OCI-LY7 (cell line): ENCODE results near the gene NLRP9. TPM values are rescaled to one million over a fixed set of nuclear protein-coding genes. Genes with fewer than 3 reads are reported as not detected.

Source experiments
- BruUV-seq: library from RNA; stranded (reverse); fragments of 400-500 nt; replicated peaks from 2 replicates; lab custom pipeline; 2021; lab: Mats Ljungman, UMichigan
- CTCF ChIA-PET: fragments of 300-600 bp; sonication (Branson Sonifier 250); formaldehyde crosslinking; loops from one replicate; lab custom pipeline; 2022; ENCODE audit warnings: antibody characterized with exemption; ENCODE audit not compliant: unreplicated experiment; lab: Charles Lee
- POLR2A ChIA-PET: fragments of 300-600 bp; sonication (Branson Sonifier 250); formaldehyde crosslinking; loops from one replicate; lab custom pipeline; 2022; ENCODE audit warnings: antibody characterized with exemption; lab: Charles Lee
- DNase-seq: peaks from one replicate; pipeline ENCODE4 v3.0.0-alpha.2; 2015; ENCODE audit warnings: low spot score
- H2AFZ ChIP-seq: fragments of 200-600 bp; sonication (generic), shearing (Covaris generic); 2 replicates; pipeline ENCODE4 v1.6.1; 2014; ENCODE audit warnings: mild to moderate bottlenecking, antibody characterized with exemption, low read length, moderate library complexity
- H3K27ac ChIP-seq: fragments of 200-600 bp; sonication (generic); 2 replicates; pipeline ENCODE4 v1.5.1; 2014; ENCODE audit warnings: mixed run types, low read depth, mild to moderate bottlenecking, moderate library complexity, low read length, inconsistent platforms; ENCODE audit not compliant: poor library complexity, severe bottlenecking
- H3K36me3 ChIP-seq: fragments of 200-600 bp; sonication (generic); 2 replicates; pipeline ENCODE4 v1.6.1; 2014; ENCODE audit warnings: mild to moderate bottlenecking, antibody characterized with exemption, low read length, moderate library complexity, mixed read lengths; ENCODE audit not compliant: insufficient read depth
- H3K4me1 ChIP-seq: fragments of 200-600 bp; sonication (generic); 2 replicates; pipeline ENCODE4 v1.5.1; 2014; ENCODE audit warnings: mild to moderate bottlenecking, low read length; ENCODE audit not compliant: insufficient read depth, poor library complexity, severe bottlenecking
- H3K4me2 ChIP-seq: fragments of 200-600 bp; sonication (generic); 2 replicates; pipeline ENCODE4 v1.6.1; 2014; ENCODE audit warnings: mild to moderate bottlenecking, low read length
- H3K4me3 ChIP-seq: fragments of 200-600 bp; sonication (generic); 2 replicates; pipeline ENCODE4 v1.5.1; 2014; ENCODE audit warnings: mild to moderate bottlenecking, low read depth, low read length; ENCODE audit not compliant: poor library complexity, severe bottlenecking
- H3K79me2 ChIP-seq: fragments of 200-600 bp; sonication (generic); 2 replicates; pipeline ENCODE4 v1.6.1; 2016; ENCODE audit warnings: low read depth, mild to moderate bottlenecking, low read length, moderate library complexity, mixed read lengths; ENCODE audit not compliant: insufficient read depth
- H3K9me2 ChIP-seq: fragments of 200-600 bp; sonication (generic); 2 replicates; pipeline ENCODE4 v1.6.1; 2016; ENCODE audit warnings: mild to moderate bottlenecking, low read length, mixed read lengths; ENCODE audit not compliant: insufficient read depth
- H3K9me3 ChIP-seq: fragments of 200-600 bp; sonication (generic); 2 replicates; pipeline ENCODE4 v1.6.1; 2014; ENCODE audit warnings: mild to moderate bottlenecking, mixed run types, low read length, mixed read lengths
- H4K20me1 ChIP-seq: fragments of 200-600 bp; sonication (generic); 2 replicates; pipeline ENCODE4 v1.6.1; 2014; ENCODE audit warnings: mild to moderate bottlenecking, antibody characterized with exemption, low read length, moderate library complexity, mixed read lengths; ENCODE audit not compliant: insufficient read depth
- EZH2phosphoT487 ChIP-seq: fragments of 200-600 bp; sonication (generic); IDR thresholded peaks from 2 replicates; pipeline ENCODE4 v1.6.1; 2018; ENCODE audit warnings: low read depth, borderline replicate concordance, mild to moderate bottlenecking, mixed run types, antibody characterized with exemption, low read length, moderate library complexity, mixed read lengths
- intact Hi-C: fragments of 100-400 bp; cut with micrococcal nuclease; formaldehyde crosslinking; loops from one replicate; pipeline ENCODE4 v1.10.0; 2022; ENCODE audit not compliant: unreplicated experiment
- total RNA-seq, 2 experiments: library from RNA; depleted of rRNA in 1 of 2; stranded (reverse); fragments of >200 nt in 1 of 2; shearing (Covaris generic) in 1 of 2; gene quantifications; 2 replicates each; pipeline ENCODE4 v1.2.3, GENCODE V29; 2014 to 2022
- TF ChIP-seq, protein P1 (sequence below): fragments of 200-600 bp; sonication (generic); conservative IDR thresholded peaks from 2 replicates; pipeline ENCODE4 v1.5.1; 2014; ENCODE audit warnings: mild to moderate bottlenecking, antibody characterized with exemption, low read length, moderate library complexity, mixed read lengths

Gene NLRP9
- total RNA-seq, 2 experiments from 2014 or later, result not detected

DNA sequence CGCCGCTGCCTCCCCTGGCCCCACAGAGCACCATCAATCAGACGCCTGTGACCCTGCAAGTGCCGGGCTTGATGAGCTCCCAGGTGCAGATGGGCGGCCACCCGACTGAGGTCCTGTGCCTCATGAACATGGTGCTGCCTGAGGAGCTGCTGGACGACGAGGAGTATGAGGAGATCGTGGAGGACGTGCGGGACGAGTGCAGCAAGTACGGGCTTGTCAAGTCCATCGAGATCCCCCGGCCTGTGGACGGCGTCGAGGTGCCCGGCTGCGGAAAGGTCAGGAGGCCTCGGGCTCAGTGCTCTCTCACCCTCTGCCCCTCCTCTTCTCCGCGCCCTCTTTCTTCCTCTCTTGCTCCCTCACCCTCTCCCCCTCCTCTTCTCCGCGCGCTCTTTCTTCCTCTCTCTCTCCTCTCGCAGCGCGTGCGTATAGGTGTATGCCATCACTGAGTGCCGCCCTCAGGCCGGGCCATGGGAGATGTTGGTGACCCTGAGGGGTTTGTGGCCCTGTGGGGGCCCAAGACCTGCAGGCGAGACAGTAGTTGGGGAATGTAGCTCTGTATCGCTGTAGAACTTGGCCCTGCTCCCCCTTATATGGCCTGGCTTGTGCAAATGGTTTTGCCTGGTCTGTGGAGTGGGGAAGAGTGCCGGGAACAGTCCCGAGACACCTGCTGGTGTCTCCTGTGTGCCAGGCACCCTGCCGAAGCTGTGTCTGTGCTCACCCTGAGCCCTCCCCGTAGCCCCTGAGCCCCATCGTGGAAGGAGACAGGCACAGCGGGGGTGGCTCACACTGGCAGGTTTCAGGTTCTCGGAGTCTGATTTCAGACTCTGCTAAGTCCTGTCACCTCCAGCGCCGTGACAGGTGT is 68.6 kb downstream of the NLRP9 start:
- Histone ChIP-seq H3K27ac (no peak overlapping the region), H3K4me3 (no peak overlapping the region), H2AFZ (no peak overlapping the region), H4K20me1 (no peaks in the 10 kb centered on the region; the same call in 1 of the 2 replicates), H3K4me2 (no peak overlapping the region), H3K79me2 (peaks cover 32% of the 10 kb centered on the region; the same call in 1 of the 2 replicates), H3K9me3 (no peaks in the 10 kb centered on the region), H3K36me3 (peaks cover 95% of the 10 kb centered on the region), H3K4me1 (peaks cover 17% of the 10 kb centered on the region), H3K9me2 (no peaks in the 10 kb centered on the region)
- ChIA-PET CTCF (interaction anchor here (0.6 kb wide), 1 partner anchor 603 kb away, joined by 5 read pairs; no protein-coding TSS in a partner anchor), POLR2A (no interaction called here)
- TF ChIP-seq, protein P1, sequence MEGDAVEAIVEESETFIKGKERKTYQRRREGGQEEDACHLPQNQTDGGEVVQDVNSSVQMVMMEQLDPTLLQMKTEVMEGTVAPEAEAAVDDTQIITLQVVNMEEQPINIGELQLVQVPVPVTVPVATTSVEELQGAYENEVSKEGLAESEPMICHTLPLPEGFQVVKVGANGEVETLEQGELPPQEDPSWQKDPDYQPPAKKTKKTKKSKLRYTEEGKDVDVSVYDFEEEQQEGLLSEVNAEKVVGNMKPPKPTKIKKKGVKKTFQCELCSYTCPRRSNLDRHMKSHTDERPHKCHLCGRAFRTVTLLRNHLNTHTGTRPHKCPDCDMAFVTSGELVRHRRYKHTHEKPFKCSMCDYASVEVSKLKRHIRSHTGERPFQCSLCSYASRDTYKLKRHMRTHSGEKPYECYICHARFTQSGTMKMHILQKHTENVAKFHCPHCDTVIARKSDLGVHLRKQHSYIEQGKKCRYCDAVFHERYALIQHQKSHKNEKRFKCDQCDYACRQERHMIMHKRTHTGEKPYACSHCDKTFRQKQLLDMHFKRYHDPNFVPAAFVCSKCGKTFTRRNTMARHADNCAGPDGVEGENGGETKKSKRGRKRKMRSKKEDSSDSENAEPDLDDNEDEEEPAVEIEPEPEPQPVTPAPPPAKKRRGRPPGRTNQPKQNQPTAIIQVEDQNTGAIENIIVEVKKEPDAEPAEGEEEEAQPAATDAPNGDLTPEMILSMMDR, result no peak
- TF ChIP-seq EZH2phosphoT487, result no peak
- DNase-seq, result no peak
- intact Hi-C loops, result no loop called here
- no TSS peak for BruUV-seq

DNA sequence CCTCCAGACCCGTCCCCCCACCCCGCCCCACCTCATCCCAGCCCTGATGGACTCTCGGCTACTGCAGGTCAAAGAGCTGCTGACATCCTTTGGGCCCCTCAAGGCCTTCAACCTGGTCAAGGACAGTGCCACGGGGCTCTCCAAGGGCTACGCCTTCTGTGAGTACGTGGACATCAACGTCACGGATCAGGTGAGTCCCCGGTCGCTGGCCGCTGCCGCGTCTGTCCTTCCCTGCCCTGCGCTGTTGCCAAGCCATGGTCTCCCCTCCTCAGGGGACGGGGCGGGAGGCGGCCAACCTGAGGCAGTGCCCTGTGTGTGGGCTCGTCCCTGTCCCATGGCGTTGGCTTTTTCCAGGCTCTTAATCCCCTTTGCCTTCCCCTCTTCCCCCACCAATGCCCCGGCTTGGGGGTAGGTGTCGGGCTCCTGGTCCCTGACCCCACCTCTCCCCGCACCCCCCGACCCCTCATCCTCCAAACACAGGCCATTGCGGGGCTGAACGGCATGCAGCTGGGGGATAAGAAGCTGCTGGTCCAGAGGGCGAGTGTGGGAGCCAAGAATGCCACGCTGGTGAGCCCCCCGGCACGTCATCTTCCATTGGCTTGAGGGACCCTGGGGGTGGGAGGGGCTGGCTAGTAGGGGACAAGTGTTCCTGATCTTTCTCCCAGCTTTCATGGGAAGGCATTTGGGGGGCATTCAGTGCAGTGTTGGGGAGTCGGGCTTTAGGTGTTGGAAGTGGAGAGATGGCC is 69.4 kb downstream of the NLRP9 start:
- no peak for DNase-seq
- H3K79me2 ChIP-seq, result peaks cover 32% of the 10 kb centered on the region; the same call in 1 of the 2 replicates

More for the DNA sequence above, 69.4 kb downstream of the NLRP9 start:
- POLR2A ChIA-PET, result no interaction called here
- no peaks in the 10 kb centered on the region for H3K9me3 ChIP-seq
- no TSS peak for BruUV-seq
- peaks cover 97% of the 10 kb centered on the region for H3K36me3 ChIP-seq
- H3K27ac ChIP-seq, result no peak overlapping the region
- H3K9me2 ChIP-seq, result no peaks in the 10 kb centered on the region
- no peak overlapping the region for H3K4me3 ChIP-seq
- no peaks in the 10 kb centered on the region; the same call in 1 of the 2 replicates for H4K20me1 ChIP-seq
- H2AFZ ChIP-seq, result no peak overlapping the region
- intact Hi-C loops, result no loop called here
- H3K4me1 ChIP-seq, result peaks cover 11% of the 10 kb centered on the region
- no peak overlapping the region for H3K4me2 ChIP-seq
- TF ChIP-seq, protein P1, result no peak
- TF ChIP-seq EZH2phosphoT487, result no peak
- CTCF ChIA-PET, result interaction anchor here (0.6 kb wide), 1 partner anchor 602 kb away, joined by 5 read pairs; no protein-coding TSS in a partner anchor
